HepG2 (cell line): ENCODE measurements around the gene EEA1. TPM values are rescaled to one million over a fixed set of nuclear protein-coding genes. Genes with fewer than 3 reads are reported as not detected.
A peak's percentile ranks its signal among the peaks of the same experiment; 100 is the strongest.

Source experiments
- ATAC-seq: fragments of 200-7000 bp; cut with Tn5 transposase; 3 replicates; pipeline ENCODE4 v1.9.1; 2020; ENCODE audit warnings: mild to moderate bottlenecking, moderate library complexity
- BruUV-seq: library from RNA; stranded (reverse); fragments of 400-500 nt; replicated peaks from 2 replicates; lab custom pipeline; 2021; lab: Mats Ljungman, UMichigan
- CTCF ChIA-PET: fragments of 300-600 bp; formaldehyde crosslinking; extraction: SDS; loops from one replicate; lab custom pipeline; 2021; ENCODE audit warnings: low total read pairs, inconsistent platforms, low intra/inter-chr PET ratio; lab: Yijun Ruan, JAX
- POLR2A ChIA-PET: fragments of 350-600 bp; sonication (Branson Sonifier 250); formaldehyde crosslinking; loops from one replicate; lab custom pipeline; 2020; ENCODE audit warnings: antibody characterized with exemption, inconsistent platforms; lab: Yijun Ruan, JAX
- DNase-seq: peaks from one replicate; pipeline ENCODE4 v3.0.0-alpha.2; 2015; ENCODE audit warnings: low spot score
- FAIRE-seq: peaks from 3 replicates; lab custom pipeline; 2011; peaks lifted over from hg19 to GRCh38; lab: Jason Lieb, UNC
- H2AFZ ChIP-seq: one replicate; pipeline ENCODE4 v1.6.1; 2011; ENCODE audit warnings: low read length, inconsistent platforms
- H3K27ac ChIP-seq: fragments of 300-600 bp; 3 replicates; pipeline ENCODE4 v1.8.0; 2011; ENCODE audit warnings: mixed run types, mild to moderate bottlenecking, mixed read lengths, low read length, inconsistent platforms; ENCODE audit not compliant: insufficient read depth; ENCODE audit errors: extremely low read length
- H3K27me3 ChIP-seq, 2 experiments: fragments of 200-600 bp in 1 of 2; 2 replicates in 1 of 2; 3 replicates in 1 of 2; pipeline versions ENCODE4 v1.6.0 to v1.8.0; 2011; ENCODE audit warnings: low read length in 2 of 2, mild to moderate bottlenecking in 2 of 2, moderate library complexity in 2 of 2, inconsistent platforms in 1 of 2; ENCODE audit not compliant: insufficient read depth in 2 of 2, control insufficient read depth in 1 of 2
- H3K36me3 ChIP-seq, 2 experiments: fragments of 200-600 bp in 1 of 2; replicated peaks in 1 of 2; 2 replicates in 1 of 2; 3 replicates in 1 of 2; pipeline versions ENCODE4 v1.5.1 to v1.8.0; 2011; ENCODE audit warnings: low read length in 2 of 2, inconsistent platforms in 1 of 2; ENCODE audit not compliant: insufficient read depth in 2 of 2, control insufficient read depth in 1 of 2
- H3K4me1 ChIP-seq: 2 replicates; pipeline ENCODE4 v1.5.1; 2012; ENCODE audit warnings: low read length, inconsistent platforms; ENCODE audit not compliant: insufficient read depth
- H3K4me2 ChIP-seq: 2 replicates; pipeline ENCODE4 v1.6.0; 2011; ENCODE audit warnings: low read depth, low read length, inconsistent platforms
- H3K4me3 ChIP-seq, 3 experiments: fragments of 200-600 bp in 1 of 3; sonication (generic), shearing (Covaris generic) in 1 of 3; replicated peaks in 1 of 3; 2 replicates each; pipeline ENCODE4 v1.5.1; 2011 to 2016; ENCODE audit warnings: low read length in 3 of 3, inconsistent platforms in 2 of 3, low read depth in 2 of 3, mild to moderate bottlenecking in 2 of 3, control low read depth in 1 of 3, mixed read lengths in 1 of 3; ENCODE audit not compliant: insufficient read depth in 1 of 3
- H3K79me2 ChIP-seq: one replicate; pipeline ENCODE4 v1.6.1; 2011; ENCODE audit warnings: low read length, inconsistent platforms; ENCODE audit not compliant: insufficient read depth
- H3K9ac ChIP-seq: 2 replicates; pipeline ENCODE4 v1.6.0; 2011; ENCODE audit warnings: mild to moderate bottlenecking, low read depth, low read length, inconsistent platforms; ENCODE audit not compliant: insufficient read depth
- H3K9me3 ChIP-seq: 2 replicates; pipeline ENCODE4 v1.5.1; 2012; ENCODE audit warnings: mild to moderate bottlenecking, low read length
- H4K20me1 ChIP-seq: 2 replicates; pipeline ENCODE4 v1.6.0; 2011; ENCODE audit warnings: inconsistent platforms, mild to moderate bottlenecking, low read length, moderate library complexity; ENCODE audit not compliant: insufficient read depth
- HHEX ChIP-seq: IDR thresholded peaks from 2 replicates; pipeline ENCODE4 v1.6.1; 2016; ENCODE audit warnings: control low read depth
- HNF4A ChIP-seq: sonication (generic); formaldehyde crosslinking; IDR thresholded peaks from 2 replicates; pipeline ENCODE4 v1.4.0; 2020; ENCODE audit warnings: missing genetic modification reagents
- HNF4G ChIP-seq, 2 experiments: sonication (generic) in 1 of 2; formaldehyde crosslinking in 1 of 2; IDR thresholded peaks; 2 replicates each; pipeline versions ENCODE4 v1.4.0 to v1.6.1; 2011 to 2020; ENCODE audit warnings: borderline replicate concordance in 2 of 2, low read depth in 2 of 2, mild to moderate bottlenecking in 2 of 2, low read length in 1 of 2, missing genetic modification reagents in 1 of 2, moderate library complexity in 1 of 2
- HOXA3 ChIP-seq: sonication (generic); formaldehyde crosslinking; IDR thresholded peaks from 2 replicates; pipeline ENCODE4 v1.5.0; 2020; ENCODE audit warnings: missing genetic modification reagents
- PAX8 ChIP-seq: sonication (generic); formaldehyde crosslinking; IDR thresholded peaks from 2 replicates; pipeline ENCODE4 v1.8.0; 2022; ENCODE audit warnings: mild to moderate bottlenecking, missing genetic modification reagents, borderline replicate concordance
- POLR2G ChIP-seq: fragments of 200-400 bp; formaldehyde crosslinking; IDR thresholded peaks from 2 replicates; pipeline ENCODE4 v1.6.1; 2018; ENCODE audit warnings: mild to moderate bottlenecking, low read depth, low read length, moderate library complexity
- SP140L ChIP-seq: sonication (generic); formaldehyde crosslinking; IDR thresholded peaks from 2 replicates; pipeline ENCODE4 v1.4.0; 2020; ENCODE audit warnings: missing genetic modification reagents, borderline replicate concordance
- TEAD3 ChIP-seq: optimal IDR thresholded peaks from 2 replicates; pipeline ENCODE3; 2016; ENCODE audit warnings: borderline replicate concordance
- ZBTB8A ChIP-seq: sonication (generic); formaldehyde crosslinking; IDR thresholded peaks from 2 replicates; pipeline ENCODE4 v1.4.0; 2020; ENCODE audit warnings: mild to moderate bottlenecking, low read depth, missing genetic modification reagents, borderline replicate concordance
- ZFP36 ChIP-seq: fragments of 150-350 bp; IDR thresholded peaks from 2 replicates; pipeline ENCODE4 v1.6.1; 2018; ENCODE audit warnings: borderline replicate concordance, low read length, low read depth; ENCODE audit not compliant: partially characterized antibody
- ZFP36L2 ChIP-seq: sonication (generic); formaldehyde crosslinking; IDR thresholded peaks from 2 replicates; pipeline ENCODE4 v1.4.0; 2020; ENCODE audit warnings: missing genetic modification reagents
- ZNF343 ChIP-seq: sonication (generic); formaldehyde crosslinking; IDR thresholded peaks from 2 replicates; pipeline ENCODE4 v1.4.0; 2020; ENCODE audit warnings: mild to moderate bottlenecking, missing genetic modification reagents
- ZNF546 ChIP-seq: sonication (generic); formaldehyde crosslinking; conservative IDR thresholded peaks from 2 replicates; pipeline ENCODE4 v1.8.1; 2023; ENCODE audit warnings: mild to moderate bottlenecking, missing genetic modification reagents
- WGBS: methylation state at CpG from one replicate; pipeline ENCODE4 v1.1.6; 2017; ENCODE audit warnings: low lambda C conversion rate; 5-methylcytosine and 5-hydroxymethylcytosine counted together
- in situ Hi-C: cut with HindIII; loops from 2 replicates; pipeline ENCODE4 v1.10.0; 2017; ENCODE audit warnings: low pct_unique_long_range_greater_than_20kb; ENCODE audit not compliant: extremely low pct_ligation_motif_present
- intact Hi-C: fragments of 100-400 bp; cut with micrococcal nuclease; formaldehyde crosslinking; loops from one replicate; pipeline ENCODE4 v1.10.0; 2022; ENCODE audit not compliant: unreplicated experiment
- polyA plus RNA-seq, 8 experiments: library from polyadenylated mRNA; depleted of rRNA in 3 of 8; stranded (reverse) in 7 of 8; unstranded in 1 of 8; fragments of >200 nt; fragmentation: Illumina TruSeq in 4 of 8; extraction: Trizol in 4 of 8; gene quantifications; 2 replicates each; pipeline versions ENCODE4 v1.2.1 to v1.2.3, GENCODE V29; 2011 to 2016; ENCODE audit warnings: low read depth in 4 of 8, missing spikeins in 1 of 8, mixed read lengths in 1 of 8; ENCODE audit not compliant: insufficient read depth in 1 of 8
- total RNA-seq, 5 experiments: library from RNA; depleted of rRNA; stranded (reverse); fragments of >200 nt; fragmentation: Illumina TruSeq; extraction: Trizol; gene quantifications; 2 replicates each; pipeline ENCODE4 v1.2.3, GENCODE V29; 2016; ENCODE audit warnings: low read depth in 1 of 5
- TF ChIP-seq, protein P1 (sequence below): sonication (generic); formaldehyde crosslinking; IDR thresholded peaks from 2 replicates; pipeline ENCODE4 v1.9.0; 2021; ENCODE audit warnings: missing genetic modification reagents, borderline replicate concordance
- TF ChIP-seq, protein P2 (sequence below): IDR thresholded peaks from 2 replicates; pipeline ENCODE4 v1.6.1; 2016; ENCODE audit warnings: missing genetic modification reagents, missing compliant biosample characterization

EEA1 gene
- total and polyA plus RNA-seq, 2 of the 13 experiments (the other 11 are each of a cell fraction or from before 2014, with no cell fraction given): 5.0 to 19.3 TPM

DNA sequence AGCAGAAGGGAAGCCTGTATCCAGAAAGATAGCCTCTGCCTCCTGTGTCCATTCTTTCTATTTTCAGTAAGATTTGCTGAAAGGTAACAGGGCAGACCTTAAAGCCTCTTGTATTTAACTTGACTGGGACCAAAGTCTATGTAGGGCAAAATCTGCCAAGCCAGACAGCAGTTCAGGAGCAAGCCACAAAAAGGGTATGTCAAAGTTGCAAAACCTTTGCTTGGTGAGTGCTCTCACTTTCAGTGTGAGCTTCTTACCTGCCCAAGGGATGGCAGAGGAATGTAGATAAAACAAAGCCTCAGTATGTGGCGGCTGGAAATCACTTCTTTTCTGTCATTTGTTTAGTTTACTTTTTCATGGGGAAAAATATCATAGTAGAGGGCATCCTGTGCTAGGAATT is 163.2 kb downstream of the EEA1 start:
- Histone ChIP-seq H3K9me3 (no peaks in the 10 kb centered on the region), H3K27me3 (no peaks in the 10 kb centered on the region; a peak in 1 of 5 replicates), H3K79me2 (no peaks in the 10 kb centered on the region), H3K36me3 (no peaks in the 10 kb centered on the region), H3K4me2 (peak overlapping the region; percentile 8; the same call in 1 of the 2 replicates), H3K4me1 (peaks cover 14% of the 10 kb centered on the region), H3K9ac (no peak overlapping the region), H4K20me1 (no peaks in the 10 kb centered on the region), H2AFZ (no peak overlapping the region), H3K27ac (no peak overlapping the region), H3K4me3 (no peak overlapping the region)
- ChIA-PET CTCF (no interaction called here), POLR2A (no interaction called here)
- TF ChIP-seq TEAD3 (CRISPR knock-in tag) (peak; percentile 13), ZNF343 (CRISPR knock-in tag) (no peak), SP140L (no peak), ZFP36L2 (CRISPR knock-in tag) (no peak), HHEX (CRISPR knock-in tag) (no peak), PAX8 (CRISPR knock-in tag) (no peak), ZNF546 (CRISPR knock-in tag) (no peak), HOXA3 (CRISPR knock-in tag) (no peak), HNF4G (IDR thresholded peaks at IDR 0.05; ENCODE audit: borderline replicate concordance, low read depth, low read length) (0 out of 2 replicates have a peak, but pooled peaks have one; percentile 8), HNF4G (CRISPR knock-in tag; IDR thresholded peaks at IDR 0.05; ENCODE audit: borderline replicate concordance, low read depth) (no peak), POLR2G (no peak), ZFP36 (no peak), HNF4A (CRISPR knock-in tag) (peak; percentile 58), ZBTB8A (CRISPR knock-in tag) (no peak)
- TF ChIP-seq, protein P1, sequence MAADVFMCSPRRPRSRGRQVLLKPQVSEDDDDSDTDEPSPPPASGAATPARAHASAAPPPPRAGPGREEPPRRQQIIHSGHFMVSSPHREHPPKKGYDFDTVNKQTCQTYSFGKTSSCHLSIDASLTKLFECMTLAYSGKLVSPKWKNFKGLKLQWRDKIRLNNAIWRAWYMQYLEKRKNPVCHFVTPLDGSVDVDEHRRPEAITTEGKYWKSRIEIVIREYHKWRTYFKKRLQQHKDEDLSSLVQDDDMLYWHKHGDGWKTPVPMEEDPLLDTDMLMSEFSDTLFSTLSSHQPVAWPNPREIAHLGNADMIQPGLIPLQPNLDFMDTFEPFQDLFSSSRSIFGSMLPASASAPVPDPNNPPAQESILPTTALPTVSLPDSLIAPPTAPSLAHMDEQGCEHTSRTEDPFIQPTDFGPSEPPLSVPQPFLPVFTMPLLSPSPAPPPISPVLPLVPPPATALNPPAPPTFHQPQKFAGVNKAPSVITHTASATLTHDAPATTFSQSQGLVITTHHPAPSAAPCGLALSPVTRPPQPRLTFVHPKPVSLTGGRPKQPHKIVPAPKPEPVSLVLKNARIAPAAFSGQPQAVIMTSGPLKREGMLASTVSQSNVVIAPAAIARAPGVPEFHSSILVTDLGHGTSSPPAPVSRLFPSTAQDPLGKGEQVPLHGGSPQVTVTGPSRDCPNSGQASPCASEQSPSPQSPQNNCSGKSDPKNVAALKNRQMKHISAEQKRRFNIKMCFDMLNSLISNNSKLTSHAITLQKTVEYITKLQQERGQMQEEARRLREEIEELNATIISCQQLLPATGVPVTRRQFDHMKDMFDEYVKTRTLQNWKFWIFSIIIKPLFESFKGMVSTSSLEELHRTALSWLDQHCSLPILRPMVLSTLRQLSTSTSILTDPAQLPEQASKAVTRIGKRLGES (CRISPR knock-in tag): no peak
- TF ChIP-seq, protein P2, sequence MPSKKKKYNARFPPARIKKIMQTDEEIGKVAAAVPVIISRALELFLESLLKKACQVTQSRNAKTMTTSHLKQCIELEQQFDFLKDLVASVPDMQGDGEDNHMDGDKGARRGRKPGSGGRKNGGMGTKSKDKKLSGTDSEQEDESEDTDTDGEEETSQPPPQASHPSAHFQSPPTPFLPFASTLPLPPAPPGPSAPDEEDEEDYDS (CRISPR knock-in tag): no peak
- in situ Hi-C loops: no loop called here
- DNase-seq: peak; percentile 38
- intact Hi-C loops: no loop called here
- FAIRE-seq: no peak
- BruUV-seq: no TSS peak
- WGBS: 0% methylated on average over 1 of the region's 1 CpG
- ATAC-seq: peak; percentile 82
